Measurements from ENCODE around the gene MAP7D3.
A peak's percentile ranks its signal among the peaks of the same experiment; 100 is the strongest.
"Not testable (repeated sequence)": the region's sequence is repeated elsewhere in the genome, so short reads cannot be mapped to it uniquely, and the experiment has no call there.

The MAP7D3 gene

GRCh38 chrX:136246201-136246600 lies 5.0 kb downstream of the MAP7D3 start:
- no peak for DNase-seq

GRCh38 chrX:136237849-136238248 lies 13.4 kb downstream of the MAP7D3 start:
- not testable (repeated sequence) for DNase-seq

- no peak for DNase-seq
These were observed 14.1 kb downstream of the MAP7D3 start for GRCh38 chrX:136237074-136237473.

GRCh38 chrX:136228839-136229207 lies 22.4 kb downstream of the MAP7D3 start:
- DNase-seq, result no peak

GRCh38 chrX:136227948-136228838 lies 23.0 kb downstream of the MAP7D3 start:
- DNase-seq, result peak; percentile 56

GRCh38 chrX:136227074-136227473 lies 24.1 kb downstream of the MAP7D3 start:
- DNase-seq, result no peak

GRCh38 chrX:136221851-136222513 lies 29.2 kb downstream of the MAP7D3 start:
- no peak for DNase-seq

GRCh38 chrX:136220951-136221350 lies 30.2 kb downstream of the MAP7D3 start:
- no peak for DNase-seq

GRCh38 chrX:136220540-136220939 lies 30.7 kb downstream of the MAP7D3 start:
- DNase-seq, result no peak

GRCh38 chrX:136219893-136220292 lies 31.3 kb downstream of the MAP7D3 start:
- DNase-seq, result no peak

GRCh38 chrX:136215559-136215958 lies 35.6 kb downstream of the MAP7D3 start:
- DNase-seq, result no peak

GRCh38 chrX:136214551-136214950 lies 36.6 kb downstream of the MAP7D3 start:
- DNase-seq, result no peak

GRCh38 chrX:136212557-136213111 lies 38.6 kb downstream of the MAP7D3 start:
- DNase-seq, result no peak

GRCh38 chrX:136211766-136212556 lies 39.2 kb downstream of the MAP7D3 start:
- no peak for DNase-seq

- DNase-seq, result no peak
These were observed 40.4 kb downstream of the MAP7D3 start for GRCh38 chrX:136210806-136211205.

- DNase-seq, result no peak
These were observed 41.0 kb downstream of the MAP7D3 start for GRCh38 chrX:136210243-136210642.

- DNase-seq, result no peak
These were observed 41.4 kb downstream of the MAP7D3 start for GRCh38 chrX:136209751-136210150.

GRCh38 chrX:136209016-136209738 lies 42.0 kb downstream of the MAP7D3 start:
- DNase-seq, result peak; percentile 31

GRCh38 chrX:136207546-136207945 lies 43.7 kb downstream of the MAP7D3 start:
- DNase-seq, result no peak

- no peak for DNase-seq
These were observed 44.3 kb downstream of the MAP7D3 start for GRCh38 chrX:136206916-136207315.

GRCh38 chrX:136205882-136206380 lies 45.3 kb downstream of the MAP7D3 start:
- DNase-seq, result no peak

GRCh38 chrX:136204571-136204970 lies 46.6 kb downstream of the MAP7D3 start:
- peak; percentile 12 for DNase-seq

All from activated CD4-positive, alpha-beta T cell treated with anti-CD3 and anti-CD28 coated beads, Interleukin-2, Interleukin-6, amounts not matched to agents 100 ng/mL and 50 ng/mL, durations not matched to agents 16 hours and 8 hours (primary cell).